GM20431 (cell line): Measurements from ENCODE around the gene ERVK3-1.
"Not testable (repeated sequence)": the region's sequence is repeated elsewhere in the genome, so short reads cannot be mapped to it uniquely, and the experiment has no call there.

Experiments used
- in situ Hi-C: fragments of 300-500 bp; cut with MseI, MboI; formaldehyde crosslinking; loops from one replicate; pipeline ENCODE4 v1.15.0; 2020; ENCODE audit warnings: low sequenced_read_pairs; ENCODE audit not compliant: unreplicated experiment

The ERVK3-1 gene

GRCh38 chr19:58305065-58305931 is at the start of gene ERVK3-1:
ERVK3-1 (plus strand) TSS chr19:58305377; CDS start chr19:58312169, 6,792 bp downstream.
- in situ Hi-C loops = no loop called here

GRCh38 chr19:58258259-58258658 is 46.9 kb upstream of the ERVK3-1 start:
- in situ Hi-C loops = not testable (repeated sequence)

- in situ Hi-C loops = no loop called here
Observed at GRCh38 chr19:58261600-58261967, 43.6 kb upstream of the ERVK3-1 start.

GRCh38 chr19:58261968-58262921 is 42.9 kb upstream of the ERVK3-1 start:
- in situ Hi-C loops = no loop called here

- in situ Hi-C loops = no loop called here
Observed at GRCh38 chr19:58262922-58263296, 42.3 kb upstream of the ERVK3-1 start.

- in situ Hi-C loops = no loop called here
Observed at GRCh38 chr19:58265100-58265499, 40.1 kb upstream of the ERVK3-1 start.

- in situ Hi-C loops = no loop called here
Observed at GRCh38 chr19:58268344-58268743, 36.8 kb upstream of the ERVK3-1 start.

GRCh38 chr19:58274771-58275201 is 30.4 kb upstream of the ERVK3-1 start:
- in situ Hi-C loops = no loop called here

GRCh38 chr19:58275564-58275963 is 29.6 kb upstream of the ERVK3-1 start:
- in situ Hi-C loops = no loop called here

GRCh38 chr19:58277197-58277596 is 28.0 kb upstream of the ERVK3-1 start:
- in situ Hi-C loops = no loop called here

- in situ Hi-C loops = no loop called here
Observed at GRCh38 chr19:58277748-58278540, 27.2 kb upstream of the ERVK3-1 start.

- in situ Hi-C loops = no loop called here
Observed at GRCh38 chr19:58278541-58279041, 26.6 kb upstream of the ERVK3-1 start, which contains the start of gene ZNF8. ZNF8 (plus strand) TSS chr19:58278955; CDS start chr19:58279082, 127 bp downstream.

- in situ Hi-C loops = no loop called here
Observed at GRCh38 chr19:58279042-58279924, 25.9 kb upstream of the ERVK3-1 start.

GRCh38 chr19:58279925-58280316 is 25.3 kb upstream of the ERVK3-1 start:
- in situ Hi-C loops = no loop called here

GRCh38 chr19:58284199-58284598 is 21.0 kb upstream of the ERVK3-1 start:
- in situ Hi-C loops = no loop called here

- in situ Hi-C loops = no loop called here
Observed at GRCh38 chr19:58291943-58292342, 13.2 kb upstream of the ERVK3-1 start.

- in situ Hi-C loops = no loop called here
Observed at GRCh38 chr19:58294743-58295374, 10.3 kb upstream of the ERVK3-1 start.

GRCh38 chr19:58296104-58296503 is 9.1 kb upstream of the ERVK3-1 start:
- in situ Hi-C loops = no loop called here
